Psoas muscle (tissue), 8 donors: ENCODE data around the gene DHX40. TPM values are rescaled to one million over a fixed set of nuclear protein-coding genes. Genes with fewer than 3 reads are reported as not detected.
A peak's percentile ranks its signal among the peaks of the same experiment; 100 is the strongest.

Experiments used
- ATAC-seq, 4 donors: fragments of 200-7000 bp; cut with Tn5 transposase; one replicate each; pipeline ENCODE4 v1.9.1; 2020; ENCODE audit warnings: moderate library complexity in 3 of 4, mild to moderate bottlenecking in 2 of 4
- DNase-seq, 2 donors: peaks; one replicate each; pipeline ENCODE4 v3.0.0-alpha.2; 2020
- H3K27ac ChIP-seq: fragments of 200-600 bp; one replicate; pipeline ENCODE4 v1.8.0; 2022
- H3K27me3 ChIP-seq, 3 donors: fragments of 200-600 bp in 1 of 3; one replicate each; pipeline versions ENCODE4 v1.6.1 to v1.8.0; 2013 to 2022; ENCODE audit warnings: low read length in 2 of 3, mild to moderate bottlenecking in 2 of 3, moderate library complexity in 1 of 3; ENCODE audit not compliant: insufficient read depth in 3 of 3
- H3K36me3 ChIP-seq, 2 donors: fragments of 200-600 bp in 1 of 2; one replicate each; pipeline versions ENCODE4 v1.6.1 to v1.8.0; 2013 to 2022; ENCODE audit warnings: low read depth in 1 of 2, mild to moderate bottlenecking in 1 of 2, moderate library complexity in 1 of 2; ENCODE audit not compliant: insufficient read depth in 1 of 2
- H3K4me1 ChIP-seq: fragments of 200-600 bp; one replicate; pipeline ENCODE4 v1.8.0; 2022
- H3K4me3 ChIP-seq: fragments of 200-600 bp; one replicate; pipeline ENCODE4 v1.8.0; 2022; ENCODE audit warnings: mild to moderate bottlenecking
- H3K9me3 ChIP-seq: fragments of 200-600 bp; one replicate; pipeline ENCODE4 v1.8.0; 2022
- CTCF ChIP-seq: fragments of 200-600 bp; IDR thresholded peaks from one replicate; pipeline ENCODE4 v1.8.0; 2022; ENCODE audit warnings: antibody characterized with exemption
- WGBS, 3 donors: extraction: QIAGEN DNeasy Blood & Tissue Kit; methylation state at CpG; one replicate each; pipeline versions ENCODE4 v1.1.6 to v1.1.7; 2013; 5-methylcytosine and 5-hydroxymethylcytosine counted together
- intact Hi-C, 2 donors: fragments of 100-400 bp; cut with DNase I; formaldehyde crosslinking; loops; one replicate each; pipeline versions ENCODE4 v1.11.0 to v1.14.2; 2022
- polyA plus RNA-seq, 3 donors: library from polyadenylated mRNA; stranded (reverse); fragments of 200-250 nt; gene quantifications; one replicate each; pipeline ENCODE4 v1.2.3, GENCODE V29; 2013
- total RNA-seq, 4 donors: library from RNA; stranded (reverse); fragmentation: NEBNext Ultra II Directional in 2 of 4; extraction: Animal tissue kit (Norgen Biotek cat#: 25700) in 2 of 4; gene quantifications; one replicate each; pipeline versions ENCODE4 v1.2.1 to v1.2.4, GENCODE V29; 2021 to 2023
- donor health status: healthy with polysubstance abuse.
- donor health status: DM: no; HTN: no; CAD: no; lungs with moderate emphysema.
- donor health status: Bipolar disorder and iron deficiency.
- donor health status: healthy.
- donor health status: DM: yes; HTN: yes; CAD: no.
- donor health status: DM: no; HTN: no; CAD: no.
- donor health status: DM: no; HTN: no; CAD: no.
- donor health status: DM: yes; HTN: yes; CAD: no.

Gene DHX40
- total and polyA plus RNA-seq, 7 donors: 8.5 to 21.8 (median 17.2) TPM

GRCh38 chr17:59642565-59642964, 77.2 kb downstream of the DHX40 start:
- Histone ChIP-seq H3K27ac (peak overlapping the region; percentile 66), H3K36me3 (peaks cover 5 to 28% of the 10 kb centered on the region in 2 donors), H3K4me1 (peaks cover 48% of the 10 kb centered on the region), H3K9me3 (no peaks in the 10 kb centered on the region), H3K27me3 (no peaks in the 10 kb centered on the region), H3K4me3 (peak overlapping the region; percentile 8)
- no peak for TF ChIP-seq CTCF
- intact Hi-C loops: loop anchor here in 1 of 2 donors (10.0 kb wide), 1 partner anchor 52 kb away; no protein-coding TSS in a partner anchor
- ATAC-seq (peak in 1 of 4 donors; percentile 3), DNase-seq (no peak)
- WGBS, 3 donors: 92 to 98% (median 94%) methylated on average over 1 of the region's 1 CpG

GRCh38 chr17:59643159-59644140, 78.0 kb downstream of the DHX40 start:
- DNase-seq (no peak), ATAC-seq (peak; percentile 83 to 93 (median 90))
- no peak for TF ChIP-seq CTCF
- no peak overlapping the region for H3K4me3 ChIP-seq
- peaks cover 47% of the 10 kb centered on the region for H3K4me1 ChIP-seq
- intact Hi-C loops: loop anchor here in 1 of 2 donors (10.0 kb wide), 1 partner anchor 51 kb away; no protein-coding TSS in a partner anchor
- no peaks in the 10 kb centered on the region for H3K9me3 ChIP-seq
- WGBS, 3 donors: 55 to 82% (median 64%) methylated on average over 5 of the region's 5 CpGs
- H3K27me3 ChIP-seq: no peaks in the 10 kb centered on the region
- H3K27ac ChIP-seq: peak overlapping the region; percentile 66
- H3K36me3 ChIP-seq: peaks cover 5 to 37% of the 10 kb centered on the region in 2 donors

GRCh38 chr17:59647288-59647687, 81.9 kb downstream of the DHX40 start:
- ATAC-seq: no peak
- WGBS, 3 donors: 53 to 79% (median 63%) methylated on average over 6 of the region's 6 CpGs
- H3K27ac ChIP-seq: no peak overlapping the region

GRCh38 chr17:59649886-59650285, 84.5 kb downstream of the DHX40 start:
- ATAC-seq: no peak
- Histone ChIP-seq H3K27me3 (no peaks in the 10 kb centered on the region), H3K4me1 (peaks cover 5% of the 10 kb centered on the region), H3K4me3 (no peak overlapping the region), H3K36me3 (peaks cover 14 to 88% of the 10 kb centered on the region in 2 donors), H3K27ac (no peak overlapping the region), H3K9me3 (no peaks in the 10 kb centered on the region)
- DNase-seq: no peak
- intact Hi-C loops: loop anchor here in 1 of 2 donors (10.0 kb wide), 1 partner anchor 45 kb away; no protein-coding TSS in a partner anchor
- TF ChIP-seq CTCF: no peak

More at GRCh38 chr17:59647288-59647687, 81.9 kb downstream of the DHX40 start:
- no peaks in the 10 kb centered on the region for H3K27me3 ChIP-seq
- no peak for TF ChIP-seq CTCF
- DNase-seq: no peak
- H3K36me3 ChIP-seq: peaks cover 11 to 75% of the 10 kb centered on the region in 2 donors
- intact Hi-C loops: loop anchor here in 1 of 2 donors (10.0 kb wide), 1 partner anchor 48 kb away; no protein-coding TSS in a partner anchor
- H3K4me1 ChIP-seq: peaks cover 20% of the 10 kb centered on the region
- H3K9me3 ChIP-seq: no peaks in the 10 kb centered on the region
- H3K4me3 ChIP-seq: no peak overlapping the region
